HCT116 (cell line): ENCODE measurements around the gene MBP. TPM values are rescaled to one million over a fixed set of nuclear protein-coding genes. Genes with fewer than 3 reads are reported as not detected.

ENCODE experiments used
- ATAC-seq: fragments of 200-7000 bp; cut with Tn5 transposase; 2 replicates; pipeline ENCODE4 v1.9.1; 2020; ENCODE audit warnings: mild to moderate bottlenecking, moderate library complexity
- BruUV-seq: library from RNA; stranded (reverse); fragments of 400-500 nt; replicated peaks from 2 replicates; lab custom pipeline; 2021; lab: Mats Ljungman, UMichigan
- CTCF ChIA-PET: fragments of 300-600 bp; sonication (Branson Sonifier 250); formaldehyde crosslinking; loops from one replicate; lab custom pipeline; 2021; ENCODE audit warnings: antibody characterized with exemption; lab: Charles Lee
- POLR2A ChIA-PET: fragments of 300-600, 350-600 bp; sonication (Branson Sonifier 250); formaldehyde crosslinking; loops from one replicate; lab custom pipeline; 2021; ENCODE audit warnings: antibody characterized with exemption; lab: Charles Lee
- RAD21 ChIA-PET, 2 experiments: fragments of 300-600 bp; sonication (Branson Sonifier 250); formaldehyde crosslinking; loops; one replicate each; lab custom pipeline; 2023; ENCODE audit warnings: low total read pairs in 2 of 2; ENCODE audit not compliant: uncharacterized antibody in 2 of 2, unreplicated experiment in 2 of 2, low non-redundant PET in 1 of 2; lab: Charles Lee
- DNase-seq: peaks from one replicate; pipeline ENCODE4 v3.0.0-alpha.2; 2010; ENCODE audit warnings: low read depth, low spot score
- H2AFZ ChIP-seq: fragments of 200-600 bp; shearing (Covaris generic), sonication (generic); 2 replicates; pipeline ENCODE4 v1.6.1; 2017; ENCODE audit warnings: low read depth, mixed run types, mixed read lengths, antibody characterized with exemption, low read length; ENCODE audit not compliant: poor library complexity, severe bottlenecking
- H3K27ac ChIP-seq: 2 replicates; pipeline ENCODE4 v1.5.1; 2012; ENCODE audit warnings: low read depth, low read length
- H3K27me3 ChIP-seq: fragments of 200-600 bp; sonication (generic); 2 replicates; pipeline ENCODE4 v1.6.1; 2016; ENCODE audit warnings: mixed run types, low read length, mixed read lengths; ENCODE audit not compliant: insufficient read depth
- H3K36me3 ChIP-seq, 2 experiments: fragments of 200-500 bp in 1 of 2; fragments of 200-600 bp in 1 of 2; sonication (Bioruptor generic) in 1 of 2; sonication (generic) in 1 of 2; 2 replicates each; pipeline versions ENCODE4 v1.5.1 to v1.6.1; 2014 to 2016; ENCODE audit warnings: low read length in 2 of 2, inconsistent platforms in 1 of 2, mixed read lengths in 1 of 2, mixed run types in 1 of 2; ENCODE audit not compliant: insufficient read depth in 2 of 2, control insufficient read depth in 1 of 2
- H3K4me1 ChIP-seq, 2 experiments: fragments of 200-600 bp in 1 of 2; sonication (generic) in 1 of 2; 2 replicates each; pipeline versions ENCODE4 v1.5.1 to v1.6.1; 2012 to 2017; ENCODE audit warnings: low read length in 2 of 2, inconsistent platforms in 1 of 2, mild to moderate bottlenecking in 1 of 2, mixed read lengths in 1 of 2, mixed run types in 1 of 2, moderate library complexity in 1 of 2; ENCODE audit not compliant: insufficient read depth in 2 of 2, control insufficient read depth in 1 of 2
- H3K4me2 ChIP-seq: fragments of 200-600 bp; sonication (generic); 2 replicates; pipeline ENCODE4 v1.6.1; 2017; ENCODE audit warnings: mixed run types, low read length, mixed read lengths
- H3K4me3 ChIP-seq, 2 experiments: fragments of 200-600 bp in 1 of 2; sonication (generic) in 1 of 2; replicated peaks in 1 of 2; 2 replicates each; pipeline ENCODE4 v1.5.1; 2011 to 2016; ENCODE audit warnings: low read length in 2 of 2, control low read depth in 1 of 2, low read depth in 1 of 2, mild to moderate bottlenecking in 1 of 2, mixed read lengths in 1 of 2, mixed run types in 1 of 2
- H3K79me2 ChIP-seq: fragments of 200-600 bp; sonication (generic); 2 replicates; pipeline ENCODE4 v1.6.1; 2017; ENCODE audit warnings: mild to moderate bottlenecking, mixed run types, low read length, moderate library complexity, mixed read lengths; ENCODE audit not compliant: insufficient read depth
- H3K9ac ChIP-seq: fragments of 200-600 bp; sonication (generic); 2 replicates; pipeline ENCODE4 v1.6.1; 2016; ENCODE audit warnings: low read length, mixed read lengths
- H3K9me2 ChIP-seq: fragments of 200-600 bp; sonication (generic), shearing (Covaris generic); 2 replicates; pipeline ENCODE4 v1.6.1; 2017; ENCODE audit warnings: mixed run types, mild to moderate bottlenecking, moderate library complexity; ENCODE audit not compliant: insufficient read depth
- H3K9me3 ChIP-seq, 2 experiments: fragments of 200-500 bp in 1 of 2; fragments of 200-600 bp in 1 of 2; sonication (Bioruptor generic) in 1 of 2; sonication (generic) in 1 of 2; 2 replicates each; pipeline ENCODE4 v1.6.1; 2014 to 2017; ENCODE audit warnings: low read length in 2 of 2, mixed read lengths in 2 of 2, inconsistent platforms in 1 of 2, low read depth in 1 of 2, mild to moderate bottlenecking in 1 of 2, mixed run types in 1 of 2, moderate library complexity in 1 of 2; ENCODE audit not compliant: control insufficient read depth in 1 of 2, insufficient read depth in 1 of 2
- H4K20me1 ChIP-seq: fragments of 200-600 bp; sonication (generic), shearing (Covaris generic); 2 replicates; pipeline ENCODE4 v1.6.1; 2017; ENCODE audit warnings: mixed run types, mild to moderate bottlenecking, moderate library complexity; ENCODE audit not compliant: insufficient read depth
- ATF3 ChIP-seq: IDR thresholded peaks from 2 replicates; pipeline ENCODE4 v1.6.1; 2012
- CBX3 ChIP-seq: IDR thresholded peaks from 2 replicates; pipeline ENCODE4 v1.6.1; 2012; ENCODE audit warnings: low read depth
- CEBPB ChIP-seq: IDR thresholded peaks from 2 replicates; pipeline ENCODE4 v1.6.1; 2012; ENCODE audit warnings: low read depth
- EZH2 ChIP-seq: fragments of 200-600 bp; sonication (generic); IDR thresholded peaks from 2 replicates; pipeline ENCODE4 v1.6.1; 2017; ENCODE audit warnings: antibody characterized with exemption, mixed run types
- EZH2phosphoT487 ChIP-seq: fragments of 200-600 bp; IDR thresholded peaks from 2 replicates; pipeline ENCODE4 v1.6.1; 2018; ENCODE audit warnings: antibody characterized with exemption, borderline replicate concordance
- JUND ChIP-seq: IDR thresholded peaks from 2 replicates; pipeline ENCODE4 v1.6.1; 2012
- POLR2A ChIP-seq: IDR thresholded peaks from 2 replicates; pipeline ENCODE4 v1.7.0; 2011; ENCODE audit warnings: borderline replicate concordance; ENCODE audit not compliant: insufficient read depth, insufficient read length; ENCODE audit errors: extremely low read depth
- RAD21 ChIP-seq: IDR thresholded peaks from 2 replicates; pipeline ENCODE4 v1.6.1; 2012; ENCODE audit warnings: low read depth, mild to moderate bottlenecking
- SIN3A ChIP-seq: IDR thresholded peaks from 2 replicates; pipeline ENCODE4 v1.6.1; 2012; ENCODE audit warnings: low read depth
- SRF ChIP-seq: IDR thresholded peaks from 2 replicates; pipeline ENCODE4 v1.6.1; 2012; ENCODE audit warnings: low read depth
- ZBTB33 ChIP-seq: IDR thresholded peaks from 2 replicates; pipeline ENCODE4 v1.6.1; 2011; ENCODE audit warnings: mild to moderate bottlenecking, low read length, moderate library complexity; ENCODE audit not compliant: insufficient replicate concordance; ENCODE audit errors: extremely low read depth
- ZFX ChIP-seq: fragments of 450-650 bp; IDR thresholded peaks from 2 replicates; pipeline ENCODE4 v1.6.1; 2017
- ZNF274 ChIP-seq: fragments of 200-500 bp; sonication (Bioruptor generic); IDR thresholded peaks from 2 replicates; pipeline ENCODE4 v1.6.1; 2014; ENCODE audit warnings: mild to moderate bottlenecking, low read depth, low read length, inconsistent platforms
- intact Hi-C: fragments of 100-400 bp; cut with micrococcal nuclease; formaldehyde crosslinking; loops from 2 replicates; pipeline ENCODE4 v1.10.0; 2022
- total RNA-seq: library from RNA; stranded (reverse); gene quantifications from one replicate; pipeline ENCODE4 v1.2.1, GENCODE V29; 2021; ENCODE audit not compliant: unreplicated experiment

The MBP gene
- total RNA-seq, 1 experiment from 2014 or later = 34.9 TPM

GRCh38 chr18:77024476-77024875 is 108.1 kb downstream of the MBP start:
- H3K79me2 ChIP-seq = peaks cover 1% of the 10 kb centered on the region; the same call in 1 of the 2 replicates
- TF ChIP-seq EZH2phosphoT487 = no peak
- no peak for TF ChIP-seq JUND
- no peak for TF ChIP-seq ATF3
- ATAC-seq (no peak), DNase-seq (no peak)
- no peak overlapping the region for H3K4me3 ChIP-seq
- no peaks in the 10 kb centered on the region for H3K4me1 ChIP-seq
- no peak overlapping the region for H2AFZ ChIP-seq
- BruUV-seq = no TSS peak
- no peaks in the 10 kb centered on the region for H3K9me2 ChIP-seq
- ChIA-PET POLR2A (no interaction called here), RAD21 (no interaction called here), CTCF (interaction anchor here (0.9 kb wide), 1 partner anchor 24 kb away, joined by 4 read pairs; no protein-coding TSS in a partner anchor)
- H3K9me3 ChIP-seq = no peaks in the 10 kb centered on the region
- H3K27ac ChIP-seq = no peak overlapping the region
- no peak overlapping the region for H3K9ac ChIP-seq
- no peaks in the 10 kb centered on the region for H3K27me3 ChIP-seq
- no peak overlapping the region for H3K4me2 ChIP-seq
- no peaks in the 10 kb centered on the region for H3K36me3 ChIP-seq
- H4K20me1 ChIP-seq = no peaks in the 10 kb centered on the region
- intact Hi-C loops = no loop called here

GRCh38 chr18:77023102-77023782 is 109.3 kb downstream of the MBP start:
- H3K9me2 ChIP-seq = no peaks in the 10 kb centered on the region
- H3K79me2 ChIP-seq = no peaks in the 10 kb centered on the region
- CTCF ChIA-PET = no interaction called here
- no peaks in the 10 kb centered on the region for H3K9me3 ChIP-seq
- no peak overlapping the region for H3K4me2 ChIP-seq
- ATAC-seq (no peak), DNase-seq (no peak)
- POLR2A ChIA-PET = no interaction called here
- TF ChIP-seq ATF3 (no peak), ZBTB33 (no peak), SRF (no peak), ZFX (no peak), POLR2A (no peak), CBX3 (no peak), EZH2 (no peak), RAD21 (no peak), SIN3A (no peak), ZNF274 (no peak), CEBPB (no peak)
- RAD21 ChIA-PET = no interaction called here
- intact Hi-C loops = no loop called here
- no TSS peak for BruUV-seq
- no peaks in the 10 kb centered on the region for H3K27me3 ChIP-seq
- H2AFZ ChIP-seq = no peak overlapping the region
- no peaks in the 10 kb centered on the region for H4K20me1 ChIP-seq
- H3K27ac ChIP-seq = no peak overlapping the region
- no peak overlapping the region for H3K4me3 ChIP-seq
- H3K4me1 ChIP-seq = no peaks in the 10 kb centered on the region
- no peaks in the 10 kb centered on the region for H3K36me3 ChIP-seq
- H3K9ac ChIP-seq = no peak overlapping the region
